HG02884 (cell line): Measurements from ENCODE around the gene MBNL2.
A peak's percentile ranks its signal among the peaks of the same experiment; 100 is the strongest.
"Not testable (repeated sequence)": the region's sequence is repeated elsewhere in the genome, so short reads cannot be mapped to it uniquely, and the experiment has no call there.

ENCODE experiments used
- ATAC-seq: cut with Tn5 transposase; IDR thresholded peaks from one replicate; pipeline ENCODE4 v1.9.1; 2021; ENCODE audit warnings: mild to moderate bottlenecking, moderate library complexity; ENCODE audit not compliant: unreplicated experiment

The MBNL2 gene

GRCh38 chr13:97341135-97341534 is 119.0 kb downstream of the MBNL2 start:
- ATAC-seq, result no peak

GRCh38 chr13:97342136-97342535 is 120.0 kb downstream of the MBNL2 start:
- no peak for ATAC-seq

DNA sequence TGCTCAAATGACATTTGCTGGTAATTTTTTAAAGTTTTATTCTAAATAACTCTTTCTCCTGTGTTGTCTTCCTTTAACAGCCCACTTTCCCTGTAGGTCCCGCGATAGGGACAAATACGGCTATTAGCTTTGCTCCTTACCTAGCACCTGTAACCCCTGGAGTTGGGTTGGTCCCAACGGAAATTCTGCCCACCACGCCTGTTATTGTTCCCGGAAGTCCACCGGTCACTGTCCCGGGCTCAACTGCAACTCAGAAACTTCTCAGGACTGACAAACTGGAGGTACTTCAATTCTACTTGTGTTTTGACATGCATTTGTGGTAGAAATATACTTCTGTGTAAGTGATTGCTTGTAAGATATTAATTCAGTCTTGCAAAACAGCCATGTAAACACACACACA is 120.8 kb downstream of the MBNL2 start:
- ATAC-seq, result no peak

GRCh38 chr13:97344265-97345175 is 122.4 kb downstream of the MBNL2 start:
- peak; percentile 81 for ATAC-seq

GRCh38 chr13:97346097-97346496 is 124.0 kb downstream of the MBNL2 start:
- ATAC-seq, result no peak

- ATAC-seq, result no peak
Measured at GRCh38 chr13:97346561-97347254, 124.6 kb downstream of the MBNL2 start.

DNA sequence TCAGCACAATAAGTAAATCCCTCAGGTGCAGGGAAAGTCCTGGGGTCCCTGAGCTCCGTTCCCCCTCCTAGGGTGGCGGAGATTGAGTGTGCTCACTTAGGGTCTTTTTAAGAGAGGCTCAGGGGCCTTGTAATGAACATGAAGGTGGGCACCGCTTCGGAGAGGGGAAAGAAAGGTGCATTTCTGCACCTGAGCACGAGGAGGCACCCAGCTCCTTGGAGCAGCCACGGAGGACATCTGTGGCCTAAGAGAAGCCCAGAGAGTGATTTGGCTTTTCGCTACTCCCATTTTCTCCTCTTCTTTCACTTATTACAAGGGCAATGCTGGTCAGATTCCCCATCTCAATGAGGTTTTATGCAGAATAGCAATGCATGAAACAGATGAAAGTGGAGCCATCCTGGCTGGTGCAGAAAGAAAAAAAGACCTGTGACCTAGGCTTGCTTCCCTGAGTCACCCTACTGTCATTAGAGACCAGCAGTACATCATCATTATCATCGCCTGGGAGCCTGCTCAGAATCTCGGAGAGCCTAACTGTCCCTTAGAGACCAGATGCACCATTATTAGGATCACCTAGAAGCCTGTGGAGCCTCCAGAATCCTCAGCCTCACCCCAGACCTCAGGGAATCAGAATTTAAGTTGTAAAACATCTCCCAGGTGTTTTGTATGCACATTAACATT is 125.3 kb downstream of the MBNL2 start:
- ATAC-seq, result no peak

- ATAC-seq, result no peak
Measured at GRCh38 chr13:97348569-97349100, 126.5 kb downstream of the MBNL2 start.

GRCh38 chr13:97352012-97352411 is 129.9 kb downstream of the MBNL2 start:
- ATAC-seq, result not testable (repeated sequence)

- no peak for ATAC-seq
Measured at GRCh38 chr13:97352815-97353214, 130.7 kb downstream of the MBNL2 start.

DNA sequence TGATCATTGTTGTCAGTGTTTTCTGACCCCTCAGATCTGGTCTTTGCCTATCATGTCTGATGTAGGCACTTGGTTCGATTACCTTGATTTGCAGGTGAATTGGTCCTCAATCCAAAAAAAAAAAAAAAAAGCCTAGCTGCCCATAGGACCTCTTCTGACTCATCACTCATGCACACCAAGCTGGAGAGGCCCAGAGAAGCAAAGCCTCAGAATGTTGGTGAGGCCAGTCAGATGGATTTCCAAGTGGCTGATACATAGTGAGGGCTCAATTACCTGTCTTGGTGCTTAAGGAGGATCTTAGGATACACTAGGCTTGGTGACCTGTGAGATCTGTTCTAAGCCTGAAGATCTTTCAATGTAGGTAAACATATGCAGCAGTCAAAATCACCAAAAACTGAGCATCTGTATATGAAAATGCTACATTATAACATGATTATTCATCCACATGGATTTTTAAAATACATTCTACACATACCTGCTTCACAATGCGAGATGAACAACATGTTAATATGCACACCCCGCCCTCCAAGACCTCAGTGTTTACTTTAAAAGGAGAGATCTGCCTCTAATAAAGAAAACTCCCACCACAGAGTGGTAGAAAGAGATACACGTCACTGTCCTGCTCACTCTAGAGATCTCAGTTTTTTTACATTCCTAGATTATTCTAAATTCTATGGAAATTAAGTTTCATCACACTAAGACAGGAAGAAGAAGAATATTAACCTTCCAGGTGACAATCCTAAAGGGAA is 132.0 kb downstream of the MBNL2 start:
- no peak for ATAC-seq

- ATAC-seq, result no peak
Measured at GRCh38 chr13:97354808-97355207, 132.7 kb downstream of the MBNL2 start.

DNA sequence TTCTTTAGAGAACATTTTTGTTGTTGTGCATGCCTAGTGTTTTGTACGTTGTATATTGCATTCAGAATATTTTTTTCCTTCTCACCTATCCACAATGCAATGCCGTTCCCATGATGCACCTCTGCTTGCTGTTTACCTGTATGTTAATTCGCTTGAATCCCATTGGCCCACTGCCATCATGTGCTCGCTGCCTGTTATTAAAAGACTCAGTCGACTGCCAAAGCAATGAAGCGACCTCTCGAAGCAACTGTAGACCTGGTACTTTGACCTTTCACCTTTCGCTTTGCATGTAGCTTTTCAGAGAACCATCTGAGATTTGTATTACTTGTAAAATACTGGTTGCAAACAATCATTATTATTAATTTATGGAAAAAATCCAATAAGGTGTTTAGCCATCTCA is 134.5 kb downstream of the MBNL2 start:
- no peak for ATAC-seq

GRCh38 chr13:97359181-97360057 is 137.3 kb downstream of the MBNL2 start:
- peak; percentile 98 for ATAC-seq

GRCh38 chr13:97360610-97361009 is 138.5 kb downstream of the MBNL2 start:
- no peak for ATAC-seq

DNA sequence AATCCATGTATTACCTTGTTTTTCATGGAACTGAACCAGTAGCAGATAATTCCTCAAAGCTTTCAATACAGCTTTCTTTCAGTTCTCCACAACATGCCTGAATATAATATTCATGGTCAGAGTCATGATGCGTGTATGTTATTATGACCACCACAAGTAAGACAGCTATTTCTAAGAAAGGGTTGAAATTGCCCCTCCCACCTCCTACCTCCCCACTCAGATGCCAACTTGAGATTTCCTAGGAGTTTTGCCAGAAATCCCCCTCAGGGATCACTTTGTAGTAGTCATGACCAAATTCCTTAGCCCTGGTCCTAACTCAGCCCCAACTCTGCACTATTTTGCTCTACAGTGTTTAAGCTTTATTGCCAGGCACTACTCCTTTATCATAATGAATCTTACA is 141.9 kb downstream of the MBNL2 start:
- no peak for ATAC-seq

- no peak for ATAC-seq
Measured at GRCh38 chr13:97364827-97365226, 142.7 kb downstream of the MBNL2 start.

- no peak for ATAC-seq
Measured at GRCh38 chr13:97366172-97366688, 144.1 kb downstream of the MBNL2 start.

DNA sequence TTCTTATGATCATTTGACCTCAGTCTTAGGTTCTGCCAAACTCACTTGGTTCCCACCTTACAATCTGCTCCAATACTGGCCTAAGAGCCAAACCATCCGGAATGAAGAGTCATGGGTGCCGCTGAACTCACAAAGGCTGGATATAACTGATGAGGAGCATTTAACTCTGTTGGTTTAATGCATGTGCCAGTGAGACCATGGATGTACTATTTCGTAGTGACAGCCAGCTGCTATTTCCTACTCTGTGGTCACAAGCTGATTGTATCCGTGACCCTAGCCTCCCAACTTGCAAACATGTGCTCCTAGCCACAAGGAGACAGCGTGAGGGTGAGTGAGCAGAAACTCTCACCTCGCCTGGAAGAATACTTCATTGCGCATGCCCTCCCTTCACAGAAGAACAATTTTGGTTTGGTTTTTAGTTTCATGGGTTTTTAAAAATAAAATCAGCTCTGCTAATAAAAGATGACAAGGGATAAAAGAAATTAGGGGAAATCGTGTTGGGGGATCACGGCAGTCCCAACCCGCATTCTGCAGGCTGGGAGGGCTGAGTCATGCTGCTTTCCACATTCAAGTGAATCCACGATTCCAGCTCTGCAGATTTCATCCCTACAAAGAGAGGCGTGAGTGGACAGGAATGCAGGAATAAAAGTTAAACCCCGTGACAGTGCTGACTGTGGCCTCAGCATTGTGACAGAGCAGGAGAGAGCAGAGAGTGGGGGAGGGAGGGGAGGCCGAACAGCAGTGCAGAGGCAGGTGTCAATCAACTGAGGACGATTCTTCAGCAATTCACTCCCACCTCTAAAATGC is 145.1 kb downstream of the MBNL2 start:
- peak; percentile 46 for ATAC-seq
